Hematopoietic multipotent progenitor cell treated with erythropoietin and hydrocortisone succinate and interleukin-3 and kit ligand, for 8 days (in vitro differentiated cells): ENCODE measurements around the gene UAP1L1.

Experiments
- DNase-seq: peaks from one replicate; pipeline ENCODE4 v3.0.0-alpha.2; 2015

UAP1L1 gene

DNA sequence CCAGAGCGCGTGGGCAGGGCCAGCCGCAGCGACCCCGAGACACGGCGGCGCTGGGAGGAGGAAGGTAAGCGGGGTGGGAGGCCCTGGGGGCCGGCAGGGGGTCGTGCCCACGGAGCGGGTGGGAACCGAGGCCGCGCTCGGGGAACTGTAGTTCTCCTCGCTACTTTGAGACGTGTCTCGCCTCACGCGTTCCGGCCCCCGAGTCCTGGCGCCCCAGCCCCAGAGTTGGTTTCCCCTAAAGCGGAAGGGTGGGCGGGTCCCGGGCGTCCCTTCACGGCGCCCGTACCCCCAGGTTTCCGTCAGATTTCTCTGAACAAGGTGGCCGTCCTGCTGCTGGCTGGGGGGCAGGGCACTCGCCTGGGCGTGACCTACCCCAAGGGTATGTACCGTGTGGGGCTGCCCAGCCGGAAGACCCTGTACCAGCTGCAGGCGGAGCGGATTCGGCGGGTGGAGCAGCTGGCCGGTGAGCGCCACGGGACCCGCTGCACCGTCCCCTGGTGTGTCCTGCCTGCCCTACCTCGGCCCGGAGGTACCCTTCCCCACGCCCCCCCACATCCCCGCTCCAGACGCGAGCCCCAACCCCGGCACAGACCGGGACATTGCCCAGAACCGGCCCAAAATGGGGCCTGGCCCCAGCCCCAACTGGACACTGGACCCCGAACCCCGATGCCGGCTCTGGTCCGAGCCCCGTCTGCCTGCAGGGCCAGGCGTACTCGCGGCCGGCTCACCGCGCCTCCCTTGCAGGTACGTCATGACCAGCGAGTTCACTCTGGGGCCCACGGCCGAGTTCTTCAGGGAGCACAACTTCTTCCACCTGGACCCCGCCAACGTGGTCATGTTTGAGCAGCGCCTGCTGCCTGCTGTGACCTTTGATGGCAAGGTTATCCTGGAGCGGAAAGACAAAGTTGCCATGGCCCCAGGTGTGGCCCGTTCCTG, 709 bp downstream of the UAP1L1 start:
- DNase-seq: no peak

GRCh38 chr9:137078701-137079400, 1.5 kb downstream of the UAP1L1 start:
- DNase-seq: no peak

GRCh38 chr9:137079401-137079787, 2.1 kb downstream of the UAP1L1 start:
- no peak for DNase-seq

DNA sequence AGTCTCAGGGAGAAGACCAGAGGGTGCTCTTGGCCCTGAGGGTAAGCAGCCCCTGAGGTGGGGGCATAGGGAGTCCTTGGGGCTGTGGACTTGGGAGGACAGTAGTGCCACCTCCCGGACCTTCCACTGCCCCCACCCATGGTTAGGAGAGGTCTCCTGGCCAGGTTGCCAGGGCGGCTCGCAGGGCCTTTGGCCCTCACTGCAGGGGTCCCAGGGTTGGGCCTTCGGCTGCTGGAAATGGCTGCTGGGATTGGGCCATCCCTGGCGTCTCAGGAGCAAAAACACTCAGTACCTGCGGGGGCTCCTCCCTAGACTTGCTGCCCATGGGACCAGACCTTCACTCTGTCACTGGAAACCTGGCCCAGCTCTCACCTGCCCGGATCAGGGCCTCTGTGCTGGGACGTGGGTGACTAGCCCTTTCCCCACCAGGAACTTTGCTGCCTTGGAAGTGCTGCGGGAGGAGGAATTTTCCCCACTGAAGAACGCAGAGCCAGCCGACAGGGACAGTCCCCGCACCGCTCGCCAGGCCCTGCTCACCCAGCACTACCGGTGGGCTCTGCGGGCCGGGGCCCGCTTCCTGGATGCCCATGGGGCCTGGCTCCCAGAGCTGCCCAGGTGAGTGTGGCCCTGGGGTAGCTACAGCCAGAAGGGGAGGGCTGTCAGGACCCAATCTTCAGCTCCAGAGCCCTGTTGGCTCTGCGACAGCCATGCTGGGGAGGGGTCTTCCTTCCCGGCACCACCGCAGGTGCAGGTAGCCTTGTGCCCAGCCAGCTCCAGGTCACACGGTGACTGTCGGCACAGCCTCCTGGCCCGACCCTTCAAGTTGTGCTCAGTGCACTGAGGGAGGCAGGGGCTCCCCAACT, 3.2 kb downstream of the UAP1L1 start:
- DNase-seq: no peak

DNA sequence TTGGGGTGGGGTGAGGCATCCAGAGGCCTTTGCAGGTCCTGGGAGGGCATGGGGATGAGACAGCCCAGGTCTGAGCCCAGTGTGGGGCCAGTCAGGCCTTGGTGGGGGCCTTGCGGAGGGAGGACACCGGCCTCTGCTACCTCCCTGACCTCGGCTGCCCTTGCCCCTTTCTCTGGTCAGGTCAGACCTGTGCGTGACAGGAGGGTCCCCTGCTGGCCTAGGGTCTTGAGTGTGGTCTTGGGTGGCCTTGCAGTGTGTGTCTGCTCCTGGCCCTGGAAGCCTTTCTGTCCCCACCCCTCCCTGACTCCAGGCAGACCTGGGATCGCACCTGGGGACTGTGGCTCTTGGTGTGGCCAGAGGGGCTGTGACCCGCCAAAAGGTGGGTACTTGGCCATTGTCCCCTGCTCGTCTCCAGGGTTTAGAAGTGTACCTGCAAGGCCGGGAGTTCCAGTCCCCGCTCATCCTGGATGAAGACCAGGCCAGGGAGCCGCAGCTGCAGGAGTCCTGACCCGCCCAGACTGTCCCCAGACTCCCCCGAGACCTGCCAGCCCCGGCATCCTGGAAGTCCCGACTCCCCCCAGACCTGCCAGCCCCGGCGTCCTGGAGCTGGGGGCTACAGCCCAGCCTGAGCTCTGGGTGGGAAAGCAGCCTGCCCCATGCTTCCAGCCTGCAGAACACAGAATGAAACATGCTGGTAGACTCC, 5.1 kb downstream of the UAP1L1 start:
- DNase-seq: no peak

DNA sequence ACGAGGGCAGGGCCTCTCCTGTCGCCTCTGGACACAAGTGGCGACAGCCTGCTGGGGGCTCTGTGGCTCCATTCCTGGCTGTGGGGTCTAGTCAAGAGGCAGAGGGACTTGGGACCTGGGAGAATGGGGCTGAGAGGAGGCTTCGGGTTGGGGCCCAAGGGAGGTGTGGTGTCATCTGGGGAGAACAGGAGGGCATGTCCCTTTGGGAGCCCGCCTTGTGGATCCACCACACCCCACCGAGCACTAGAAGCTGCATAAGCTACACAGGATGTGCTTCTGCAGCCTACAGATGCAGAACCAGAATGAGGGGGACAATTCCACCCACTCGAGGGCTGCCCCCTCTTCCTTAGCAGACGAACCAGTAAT, 5.6 kb downstream of the UAP1L1 start:
- DNase-seq: no peak

- no peak for DNase-seq
Observed at GRCh38 chr9:137083394-137084004, 6.2 kb downstream of the UAP1L1 start.

DNA sequence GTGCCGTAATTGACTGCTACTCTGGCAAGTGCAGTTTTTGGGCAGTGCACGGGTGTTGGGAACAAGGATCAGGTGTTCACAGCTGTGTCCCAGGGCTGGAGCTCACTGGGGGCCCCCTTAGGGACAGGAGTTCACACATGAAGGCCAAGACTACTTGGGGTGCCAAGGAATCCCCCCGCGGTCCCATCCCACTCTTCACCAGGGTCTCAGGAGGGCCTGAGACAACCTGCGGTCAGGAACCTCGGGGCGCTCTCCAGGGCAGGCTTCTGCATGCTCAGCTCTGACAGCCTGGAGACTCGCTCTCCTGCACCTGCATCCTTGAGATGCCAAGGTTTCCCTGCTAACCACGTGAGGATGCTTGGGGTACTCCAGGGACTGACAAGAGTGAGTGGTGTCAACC, 7.2 kb downstream of the UAP1L1 start:
- DNase-seq: no peak

- DNase-seq: peak; percentile 45
Observed at GRCh38 chr9:137085920-137086530, 8.7 kb downstream of the UAP1L1 start.

GRCh38 chr9:137086531-137087408, 9.5 kb downstream of the UAP1L1 start, which contains the start of gene MAN1B1:
TSS of gene MAN1B1 (plus strand) at chr9:137086985. CDS start at chr9:137087000, 15 bp downstream.
- peak; percentile 98 for DNase-seq

- peak; percentile 47 for DNase-seq
Observed at GRCh38 chr9:137087409-137087925, 10.2 kb downstream of the UAP1L1 start.

DNA sequence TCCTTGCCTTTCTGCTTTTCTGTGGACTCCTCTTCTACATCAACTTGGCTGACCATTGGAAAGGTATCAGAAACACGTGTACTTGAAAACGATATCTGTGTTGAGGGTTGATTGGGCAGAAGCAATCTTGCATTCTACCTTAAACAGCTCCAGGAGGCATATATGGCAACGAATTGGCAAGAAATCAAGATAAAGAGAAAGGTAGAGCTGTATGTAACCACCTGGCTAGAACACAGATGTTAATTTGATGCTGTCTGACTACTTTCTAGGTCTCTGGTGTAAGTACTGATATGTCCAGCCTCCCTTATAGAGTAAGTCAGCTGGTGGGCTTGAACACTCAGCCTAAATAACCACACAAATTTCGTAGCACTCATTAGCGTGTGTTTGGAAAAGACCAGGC, 10.8 kb downstream of the UAP1L1 start:
- DNase-seq: no peak

- no peak for DNase-seq
Observed at GRCh38 chr9:137089232-137089947, 12.1 kb downstream of the UAP1L1 start.

DNA sequence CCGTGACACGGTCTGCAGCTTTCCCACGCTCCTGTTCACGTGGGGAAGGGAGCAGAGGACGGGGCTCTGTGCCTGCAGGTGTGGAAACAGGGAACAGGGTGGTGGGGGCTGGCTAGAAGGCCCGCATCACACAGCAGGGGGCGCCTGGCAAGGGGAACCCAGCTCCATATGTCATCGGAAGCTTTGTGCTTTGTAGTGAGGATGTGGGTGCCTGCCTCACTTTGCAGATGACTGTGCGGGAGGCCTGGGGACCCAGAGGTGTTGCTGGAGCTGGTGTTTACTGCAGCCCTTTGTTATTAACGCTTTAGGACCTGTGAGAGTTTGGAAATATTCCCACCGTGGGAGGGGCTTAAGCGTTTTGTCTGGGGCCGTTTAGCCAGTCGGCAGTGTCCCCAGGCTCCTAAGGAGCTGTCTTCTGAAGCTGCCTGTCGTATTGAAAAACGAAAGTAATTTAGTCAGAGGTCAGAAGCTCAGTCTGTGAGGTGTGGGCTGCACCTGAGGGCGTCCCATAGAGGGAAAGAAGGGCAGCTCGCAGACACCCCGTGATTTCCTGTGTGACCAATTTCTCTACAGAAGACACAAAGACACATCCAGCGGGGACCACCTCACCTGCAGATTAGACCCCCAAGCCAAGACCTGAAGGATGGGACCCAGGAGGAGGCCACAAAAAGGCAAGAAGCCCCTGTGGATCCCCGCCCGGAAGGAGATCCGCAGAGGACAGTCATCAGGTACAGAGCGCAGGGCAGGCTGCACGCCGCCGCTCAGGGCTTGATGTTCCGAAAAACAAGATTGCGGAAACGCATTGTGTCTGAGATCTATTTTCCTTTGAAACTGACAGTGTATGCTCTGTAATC, 18.6 kb downstream of the UAP1L1 start:
- no peak for DNase-seq

DNA sequence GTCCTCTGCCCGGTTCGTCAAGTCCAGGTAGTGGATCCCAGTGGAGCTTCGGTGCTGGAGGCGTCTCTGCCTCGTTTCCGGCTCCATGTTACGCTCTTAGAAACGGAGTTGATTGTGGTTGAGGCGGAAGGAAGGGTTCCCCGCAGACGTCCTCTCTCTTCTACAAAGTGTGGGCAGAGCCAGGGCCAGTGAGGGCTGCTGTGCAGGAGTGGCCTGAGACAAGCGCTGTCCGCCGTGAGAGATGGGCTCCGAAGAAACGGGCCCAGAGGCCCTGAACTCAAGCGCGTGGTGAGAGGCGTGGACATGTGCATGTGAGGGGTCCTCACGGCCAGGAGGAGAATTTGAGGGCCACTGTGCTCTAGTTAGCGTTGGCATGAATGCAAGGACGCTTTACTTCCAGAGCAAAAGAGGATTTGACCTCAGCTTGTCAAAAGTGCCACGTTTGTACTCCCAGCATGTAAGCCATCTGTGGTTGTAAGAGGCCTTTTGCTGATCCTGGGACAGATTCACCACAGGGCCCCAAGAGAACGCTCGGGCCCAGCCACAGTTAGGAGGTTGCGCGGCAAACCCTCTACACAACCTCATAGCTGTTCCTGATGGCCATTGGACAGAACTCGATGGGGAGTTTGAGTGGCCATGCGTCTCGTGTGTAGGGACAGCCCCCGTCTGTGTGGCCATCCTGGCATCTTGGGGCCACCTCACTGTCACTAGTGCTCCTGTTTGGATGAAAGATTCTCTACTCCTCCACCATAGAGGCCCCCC, 19.6 kb downstream of the UAP1L1 start:
- no peak for DNase-seq

- no peak for DNase-seq
Observed at GRCh38 chr9:137097761-137098462, 20.6 kb downstream of the UAP1L1 start.

GRCh38 chr9:137099231-137099630, 21.9 kb downstream of the UAP1L1 start:
- no peak for DNase-seq
